ENCODE measurements around the gene CCL16. TPM values are rescaled to one million over a fixed set of nuclear protein-coding genes. Genes with fewer than 3 reads are reported as not detected.

Gene CCL16
- total and polyA plus RNA-seq, 2 experiments from 2014 or later: not detected

GRCh38 chr17:36001862-36002603 is 20.7 kb upstream of the CCL16 start:
- Histone ChIP-seq H3K4me2 (no peak overlapping the region), H3K79me2 (replicated peaks; ENCODE audit: insufficient read depth) (no peaks in the 10 kb centered on the region), H4K20me1 (replicated peaks; ENCODE audit: insufficient read depth) (no peaks in the 10 kb centered on the region), H3K27me3 (ENCODE audit: insufficient read depth) (no peaks in the 10 kb centered on the region), H3K9me2 (ENCODE audit: insufficient read depth) (peaks cover 3% of the 10 kb centered on the region; the same call in 1 of the 2 replicates), H3K36me3 (ENCODE audit: insufficient read depth) (no peaks in the 10 kb centered on the region), H3K4me1 (ENCODE audit: insufficient read depth) (no peaks in the 10 kb centered on the region), H3F3A (replicated peaks; ENCODE audit: low read depth) (no peaks in the 10 kb centered on the region), H2AFZ (no peak overlapping the region), H3K4me3 (no peak overlapping the region), H3K27ac (ENCODE audit: low read depth) (no peak overlapping the region)
- Mint-ChIP-seq H3K36me3 (ENCODE audit: low read depth) (no peaks in the 10 kb centered on the region), H3K27ac (no peak overlapping the region), H3K4me1 (peaks cover 7% of the 10 kb centered on the region), H3K27me3 (ENCODE audit: insufficient read depth, low read depth, poor library complexity) (no peaks in the 10 kb centered on the region), H3K9me3 (peaks cover under 1% of the 10 kb centered on the region; the same call in 2 of the 3 replicates), H3K4me3 (no peak overlapping the region)
- no peak for TF ChIP-seq EZH2phosphoT487 (IDR thresholded peaks at IDR 0.05; ENCODE audit: unreplicated experiment)
- TF ChIP-seq ZNF331 (CRISPR knock-in tag; IDR thresholded peaks at IDR 0.05; ENCODE audit: low read depth): no peak
- no peak for TF ChIP-seq CTCF (conservative IDR thresholded peaks at IDR 0.05; ENCODE audit: low read depth in 2 of 2)
- no peak for TF ChIP-seq JUNB (IDR thresholded peaks at IDR 0.05; ENCODE audit: unreplicated experiment)
- DNase-seq (ENCODE audit: low spot score): no peak
- no peak for ATAC-seq

GRCh38 chr17:36001110-36001771 is 19.9 kb upstream of the CCL16 start, which contains the start of gene CCL15:
Gene CCL15 (minus strand): TSS chr17:36001553. CDS start chr17:36001492, 61 bp downstream.
- H3K4me3 ChIP-seq: no peak within 1 kb of the TSS
- no peak within 1 kb of the TSS for H3K27ac ChIP-seq (ENCODE audit: low read depth)
- H3F3A ChIP-seq (replicated peaks; ENCODE audit: low read depth): no peaks in the 10 kb centered on the region
- Mint-ChIP-seq H3K9me3 (no peaks in the 10 kb centered on the region; the same call in 2 of the 3 replicates), H3K4me1 (peaks cover 7% of the 10 kb centered on the region), H3K27ac (no peak within 1 kb of the TSS; the same call in 1 of the 2 replicates), H3K4me3 (no peak within 1 kb of the TSS), H3K36me3 (ENCODE audit: low read depth) (no peaks in the 10 kb centered on the region), H3K27me3 (ENCODE audit: insufficient read depth, low read depth, poor library complexity) (no peaks in the 10 kb centered on the region)
- H4K20me1 ChIP-seq (replicated peaks; ENCODE audit: insufficient read depth): no peaks in the 10 kb centered on the region
- no peaks in the 10 kb centered on the region for H3K79me2 ChIP-seq (replicated peaks; ENCODE audit: insufficient read depth)
- DNase-seq (ENCODE audit: low spot score) (no peak), ATAC-seq (no peak)
- no peak within 1 kb of the TSS for H3K4me2 ChIP-seq
- peak within 1 kb of the TSS; percentile 38; the same call in 1 of the 2 replicates for H2AFZ ChIP-seq
- H3K27me3 ChIP-seq (ENCODE audit: insufficient read depth): no peaks in the 10 kb centered on the region
- no peaks in the 10 kb centered on the region for H3K36me3 ChIP-seq (ENCODE audit: insufficient read depth)
- H3K9me2 ChIP-seq (ENCODE audit: insufficient read depth): peaks cover 3% of the 10 kb centered on the region; the same call in 1 of the 2 replicates
- H3K4me1 ChIP-seq (ENCODE audit: insufficient read depth): no peaks in the 10 kb centered on the region
- TF ChIP-seq POLR2AphosphoS5 (IDR thresholded peaks at IDR 0.05; ENCODE audit: low read depth) (no peak), REST (IDR thresholded peaks at IDR 0.05; ENCODE audit: unreplicated experiment) (no peak), EZH2 (IDR thresholded peaks at IDR 0.05; ENCODE audit: low read depth, unreplicated experiment) (no peak), ZNF462 (CRISPR knock-in tag; IDR thresholded peaks at IDR 0.05) (no peak), EZH2phosphoT487 (IDR thresholded peaks at IDR 0.05; ENCODE audit: unreplicated experiment) (no peak)
